CD14-positive monocyte (primary cell): Measurements from ENCODE around the gene MACROD2. TPM values are rescaled to one million over a fixed set of nuclear protein-coding genes. Genes with fewer than 3 reads are reported as not detected.

Experiments
- DNase-seq, 3 donors: peaks; one replicate each; pipeline ENCODE4 v3.0.0-alpha.2; 2011 to 2022
- H2AFZ ChIP-seq: 2 replicates; pipeline ENCODE4 v1.6.0; 2012; ENCODE audit warnings: mild to moderate bottlenecking, low read depth, low read length, inconsistent platforms; ENCODE audit not compliant: insufficient read depth, poor library complexity, severe bottlenecking
- H3K27ac ChIP-seq, 2 donors: 1 replicate in 1 of 2; 2 replicates in 1 of 2; pipeline ENCODE4 v1.5.1; 2012 to 2013; ENCODE audit warnings: low read length in 2 of 2, control low read depth in 1 of 2, inconsistent platforms in 1 of 2, low read depth in 1 of 2, mild to moderate bottlenecking in 1 of 2
- H3K27me3 ChIP-seq, 2 donors: one replicate each; pipeline versions ENCODE4 v1.6.0 to v1.6.1; 2011 to 2013; ENCODE audit warnings: low read length in 2 of 2; ENCODE audit not compliant: control insufficient read depth in 2 of 2, insufficient read depth in 2 of 2
- H3K36me3 ChIP-seq, 2 donors: replicated peaks in 1 of 2; 1 replicate in 1 of 2; 2 replicates in 1 of 2; pipeline versions ENCODE4 v1.5.1 to v1.6.1; 2012 to 2013; ENCODE audit warnings: low read length in 2 of 2, control low read depth in 1 of 2, inconsistent platforms in 1 of 2, mild to moderate bottlenecking in 1 of 2; ENCODE audit not compliant: insufficient read depth in 2 of 2, control insufficient read depth in 1 of 2
- H3K4me1 ChIP-seq, 2 donors: 1 replicate in 1 of 2; 2 replicates in 1 of 2; pipeline versions ENCODE4 v1.5.1 to v1.6.1; 2012 to 2013; ENCODE audit warnings: low read length in 2 of 2, control low read depth in 1 of 2, inconsistent platforms in 1 of 2, mild to moderate bottlenecking in 1 of 2, moderate library complexity in 1 of 2; ENCODE audit not compliant: insufficient read depth in 2 of 2, control insufficient read depth in 1 of 2
- H3K4me2 ChIP-seq: replicated peaks from 2 replicates; pipeline ENCODE3; 2012; ENCODE audit warnings: low read length, moderate library complexity, mild to moderate bottlenecking; ENCODE audit not compliant: poor library complexity, severe bottlenecking; ENCODE audit errors: extremely low read depth
- H3K4me3 ChIP-seq, 3 experiments: fragments of 200-600 bp in 1 of 3; sonication (generic) in 1 of 3; replicated peaks in 1 of 3; 1 replicate in 2 of 3; 2 replicates in 1 of 3; pipeline ENCODE4 v1.5.1; 2011 to 2013; ENCODE audit warnings: low read length in 3 of 3, mild to moderate bottlenecking in 3 of 3, control low read depth in 2 of 3, low read depth in 2 of 3, inconsistent platforms in 1 of 3, moderate library complexity in 1 of 3
- H3K79me2 ChIP-seq: 2 replicates; pipeline ENCODE4 v1.6.0; 2012; ENCODE audit warnings: mild to moderate bottlenecking, control low read depth, inconsistent platforms, low read length, moderate library complexity; ENCODE audit not compliant: insufficient read depth
- H3K9ac ChIP-seq: 2 replicates; pipeline ENCODE4 v1.6.0; 2017; ENCODE audit warnings: low read length, mild to moderate bottlenecking; ENCODE audit not compliant: insufficient read depth, poor library complexity, severe bottlenecking
- H3K9me3 ChIP-seq, 2 donors: replicated peaks in 1 of 2; 1 replicate in 1 of 2; 2 replicates in 1 of 2; pipeline versions ENCODE4 v1.5.1 to v1.6.1; 2012 to 2013; ENCODE audit warnings: low read length in 2 of 2, control low read depth in 1 of 2; ENCODE audit not compliant: control insufficient read depth in 1 of 2, insufficient read depth in 1 of 2
- H4K20me1 ChIP-seq: 2 replicates; pipeline ENCODE4 v1.6.0; 2012; ENCODE audit warnings: mild to moderate bottlenecking, low read length, control low read depth, moderate library complexity; ENCODE audit not compliant: insufficient read depth
- H3K27ac Mint-ChIP-seq, 7 donors: one replicate each; pipeline ENCODE4 v1.8.0; 2020; ENCODE audit warnings: mild to moderate bottlenecking in 7 of 7, mixed read lengths in 7 of 7, moderate library complexity in 6 of 7, inconsistent platforms in 2 of 7
- H3K27me3 Mint-ChIP-seq, 3 donors: one replicate each; pipeline ENCODE4 v1.8.0; 2021 to 2022; ENCODE audit warnings: low read depth in 3 of 3, mild to moderate bottlenecking in 3 of 3, mixed read lengths in 3 of 3, moderate library complexity in 3 of 3, inconsistent platforms in 1 of 3
- H3K36me3 Mint-ChIP-seq, 2 donors: one replicate each; pipeline ENCODE4 v1.8.0; 2020; ENCODE audit warnings: mixed read lengths in 2 of 2, inconsistent platforms in 1 of 2, mild to moderate bottlenecking in 1 of 2
- H3K4me1 Mint-ChIP-seq: one replicate; pipeline ENCODE4 v1.8.0; 2020; ENCODE audit warnings: mild to moderate bottlenecking, mixed read lengths
- H3K4me3 Mint-ChIP-seq, 2 donors: one replicate each; pipeline ENCODE4 v1.8.0; 2020; ENCODE audit warnings: mild to moderate bottlenecking in 2 of 2, mixed read lengths in 2 of 2, moderate library complexity in 1 of 2
- H3K9me3 Mint-ChIP-seq, 7 donors: one replicate each; pipeline ENCODE4 v1.8.0; 2020 to 2022; ENCODE audit warnings: mixed read lengths in 7 of 7, mild to moderate bottlenecking in 6 of 7, moderate library complexity in 6 of 7, inconsistent platforms in 2 of 7
- CTCF ChIP-seq: fragments of 200-600 bp; IDR thresholded peaks from one replicate; pipeline ENCODE4 v1.8.0; 2022; ENCODE audit warnings: antibody characterized with exemption, mild to moderate bottlenecking
- WGBS: methylation state at CpG from one replicate; pipeline ENCODE4 v1.1.5; 2013; ENCODE audit warnings: missing lambda C conversion rate; ENCODE audit not compliant: insufficient coverage; 5-methylcytosine and 5-hydroxymethylcytosine counted together
- intact Hi-C, 2 donors: fragments of 100-400 bp; cut with micrococcal nuclease; formaldehyde crosslinking; loops; one replicate each; pipeline versions ENCODE4 v1.15.0 to v1.15.1; 2023
- polyA plus RNA-seq, 3 donors: library from polyadenylated mRNA; depleted of rRNA in 1 of 3; unstranded in 2 of 3; stranded (reverse) in 1 of 3; fragments of 300-500 nt in 2 of 3; fragments of >200 nt in 1 of 3; fragmentation: Illumina TruSeq in 2 of 3; gene quantifications; 1 replicate in 2 of 3; 2 replicates in 1 of 3; pipeline ENCODE4 v1.2.3, GENCODE V29; 2012 to 2021

Gene MACROD2
- polyA plus RNA-seq, 3 donors, result 0.23 TPM; not detected in 2

- no peaks in the 10 kb centered on the region for H3K79me2 ChIP-seq
- WGBS, result 96% methylated on average over 3 of the region's 4 CpGs
Measured at GRCh38 chr20:14432085-14432484, 436.8 kb downstream of the MACROD2 start.

GRCh38 chr20:14432597-14432996 lies 437.3 kb downstream of the MACROD2 start:
- intact Hi-C loops, result no loop called here
- no peaks in the 10 kb centered on the region for H3K36me3 Mint-ChIP-seq
- no peaks in the 10 kb centered on the region for H3K36me3 ChIP-seq

More at GRCh38 chr20:14432085-14432484, 436.8 kb downstream of the MACROD2 start:
- Mint-ChIP-seq H3K4me1 (no peaks in the 10 kb centered on the region), H3K27ac (no peak overlapping the region), H3K27me3 (no peaks in the 10 kb centered on the region), H3K9me3 (peaks cover 0 to 8% (median 3%) of the 10 kb centered on the region in 7 donors), H3K4me3 (no peak overlapping the region), H3K36me3 (no peaks in the 10 kb centered on the region)
- Histone ChIP-seq H3K36me3 (no peaks in the 10 kb centered on the region), H4K20me1 (no peaks in the 10 kb centered on the region), H3K27ac (no peak overlapping the region), H3K4me2 (no peak overlapping the region), H3K27me3 (no peaks in the 10 kb centered on the region), H3K9ac (no peak overlapping the region), H3K9me3 (no peaks in the 10 kb centered on the region), H3K4me3 (no peak overlapping the region), H2AFZ (no peak overlapping the region), H3K4me1 (no peaks in the 10 kb centered on the region)
- no peak for DNase-seq
- intact Hi-C loops, result no loop called here
- no peak for TF ChIP-seq CTCF

More at GRCh38 chr20:14432597-14432996, 437.3 kb downstream of the MACROD2 start:
- Histone ChIP-seq H3K27me3 (no peaks in the 10 kb centered on the region), H3K9me3 (no peaks in the 10 kb centered on the region), H3K27ac (no peak overlapping the region), H3K4me1 (no peaks in the 10 kb centered on the region), H3K4me3 (no peak overlapping the region), H3K79me2 (no peaks in the 10 kb centered on the region), H4K20me1 (no peaks in the 10 kb centered on the region), H3K4me2 (no peak overlapping the region), H3K9ac (no peak overlapping the region), H2AFZ (no peak overlapping the region)
- peaks cover 0 to 8% (median 3%) of the 10 kb centered on the region in 7 donors for H3K9me3 Mint-ChIP-seq
- no peak for TF ChIP-seq CTCF
- H3K27ac Mint-ChIP-seq, result no peak overlapping the region
- no peak overlapping the region for H3K4me3 Mint-ChIP-seq
- no peaks in the 10 kb centered on the region for H3K27me3 Mint-ChIP-seq
- DNase-seq, result no peak
- no peaks in the 10 kb centered on the region for H3K4me1 Mint-ChIP-seq
